Skeletal muscle tissue (tissue), 4 donors: ENCODE results near the gene TOLLIP. TPM values are rescaled to one million over a fixed set of nuclear protein-coding genes. Genes with fewer than 3 reads are reported as not detected.
"Not testable (repeated sequence)": the region's sequence is repeated elsewhere in the genome, so short reads cannot be mapped to it uniquely, and the experiment has no call there.

Source experiments
- H3K27ac ChIP-seq: one replicate; pipeline ENCODE4 v1.7.0; 2013; ENCODE audit warnings: mild to moderate bottlenecking, low read depth, low read length, inconsistent platforms
- H3K27me3 ChIP-seq, 3 donors: one replicate each; pipeline ENCODE4 v1.7.0; 2013; ENCODE audit warnings: low read length in 3 of 3; ENCODE audit not compliant: control insufficient read depth in 3 of 3, insufficient read depth in 3 of 3
- H3K36me3 ChIP-seq, 3 donors: one replicate each; pipeline ENCODE4 v1.7.0; 2013; ENCODE audit warnings: low read length in 3 of 3; ENCODE audit not compliant: control insufficient read depth in 3 of 3, insufficient read depth in 3 of 3
- H3K4me1 ChIP-seq, 3 donors: one replicate each; pipeline ENCODE4 v1.7.0; 2013; ENCODE audit warnings: low read length in 3 of 3, mild to moderate bottlenecking in 3 of 3; ENCODE audit not compliant: control insufficient read depth in 3 of 3, insufficient read depth in 3 of 3
- H3K4me3 ChIP-seq, 3 donors: one replicate each; pipeline ENCODE4 v1.7.0; 2013; ENCODE audit warnings: low read length in 3 of 3
- H3K9ac ChIP-seq, 3 donors: one replicate each; pipeline ENCODE4 v1.7.0; 2013; ENCODE audit warnings: low read length in 3 of 3, mild to moderate bottlenecking in 3 of 3, moderate library complexity in 2 of 3, low read depth in 1 of 3
- H3K9me3 ChIP-seq, 3 donors: one replicate each; pipeline ENCODE4 v1.7.0; 2013; ENCODE audit warnings: low read length in 3 of 3; ENCODE audit not compliant: control insufficient read depth in 3 of 3
- total RNA-seq: library from RNA; depleted of rRNA; stranded (reverse); fragments of >200 nt; gene quantifications from one replicate; pipeline ENCODE4 v1.2.3, GENCODE V29; 2014
- donor health status: Osteomylitis.

TOLLIP gene
- total RNA-seq, 1 donor from 2014 or later: 8.9 TPM

- Histone ChIP-seq H3K4me3 (no peak overlapping the region), H3K9me3 (no peaks in the 10 kb centered on the region), H3K36me3 (no peaks in the 10 kb centered on the region), H3K9ac (no peak overlapping the region), H3K4me1 (peaks cover 3 to 9% (median 6%) of the 10 kb centered on the region in 3 donors), H3K27ac (no peak overlapping the region), H3K27me3 (no peaks in the 10 kb centered on the region)
Measured at GRCh38 chr11:1267441-1268100, 41.9 kb downstream of the TOLLIP start.

GRCh38 chr11:1266976-1267375, 42.5 kb downstream of the TOLLIP start:
- not testable (repeated sequence) for H3K9ac ChIP-seq, H3K27ac ChIP-seq, H3K36me3 ChIP-seq, H3K4me3 ChIP-seq, H3K27me3 ChIP-seq, H3K9me3 ChIP-seq
- peaks cover 8 to 13% (median 12%) of the 10 kb centered on the region in 3 donors for H3K4me1 ChIP-seq

- not testable (repeated sequence) for H3K4me3 ChIP-seq, H3K27me3 ChIP-seq, H3K36me3 ChIP-seq, H3K9me3 ChIP-seq, H3K9ac ChIP-seq, H3K27ac ChIP-seq
- H3K4me1 ChIP-seq: peaks cover 16 to 20% (median 16%) of the 10 kb centered on the region in 3 donors
Measured at GRCh38 chr11:1265480-1265879, 44.0 kb downstream of the TOLLIP start.

- peaks cover 16 to 20% (median 16%) of the 10 kb centered on the region in 3 donors for H3K4me1 ChIP-seq
- H3K4me3 ChIP-seq, H3K9ac ChIP-seq, H3K27me3 ChIP-seq, H3K9me3 ChIP-seq, H3K36me3 ChIP-seq, H3K27ac ChIP-seq: not testable (repeated sequence)
Measured at GRCh38 chr11:1264444-1264843, 45.0 kb downstream of the TOLLIP start.

- H3K9ac ChIP-seq: peak overlapping the region; percentile 65 to 91 (median 83)
- H3K36me3 ChIP-seq: no peaks in the 10 kb centered on the region
- H3K9me3 ChIP-seq: no peaks in the 10 kb centered on the region
- H3K27me3 ChIP-seq: no peaks in the 10 kb centered on the region
- no peak overlapping the region for H3K27ac ChIP-seq
- peak overlapping the region; percentile 56 to 87 (median 83) for H3K4me3 ChIP-seq
- peaks cover 16 to 20% (median 16%) of the 10 kb centered on the region in 3 donors for H3K4me1 ChIP-seq
Measured at GRCh38 chr11:1263010-1263409, 46.4 kb downstream of the TOLLIP start.

- Histone ChIP-seq H3K4me1 (peaks cover 15 to 20% (median 16%) of the 10 kb centered on the region in 3 donors), H3K36me3 (no peaks in the 10 kb centered on the region), H3K9ac (peak overlapping the region; percentile 83 to 91 (median 87)), H3K27me3 (peaks cover 0 to 4% (median 0%) of the 10 kb centered on the region in 3 donors), H3K9me3 (no peaks in the 10 kb centered on the region), H3K4me3 (peak overlapping the region; percentile 80 to 87 (median 83)), H3K27ac (peak overlapping the region; percentile 75)
Measured at GRCh38 chr11:1262172-1263006, 47.0 kb downstream of the TOLLIP start.

- Histone ChIP-seq H3K36me3 (no peaks in the 10 kb centered on the region), H3K9me3 (no peaks in the 10 kb centered on the region), H3K9ac (peak overlapping the region in 2 of 3 donors; percentile 83 to 91), H3K27me3 (peaks cover 0 to 5% (median 4%) of the 10 kb centered on the region in 3 donors), H3K27ac (peak overlapping the region; percentile 75), H3K4me3 (peak overlapping the region; percentile 80 to 87 (median 83)), H3K4me1 (peaks cover 14 to 20% (median 16%) of the 10 kb centered on the region in 3 donors)
Measured at GRCh38 chr11:1261241-1262071, 48.0 kb downstream of the TOLLIP start.

- Histone ChIP-seq H3K4me1 (peaks cover 14 to 20% (median 16%) of the 10 kb centered on the region in 3 donors), H3K9ac (no peak overlapping the region), H3K4me3 (no peak overlapping the region), H3K36me3 (no peaks in the 10 kb centered on the region), H3K27ac (no peak overlapping the region), H3K9me3 (no peaks in the 10 kb centered on the region), H3K27me3 (peaks cover 0 to 5% (median 4%) of the 10 kb centered on the region in 3 donors)
Measured at GRCh38 chr11:1260620-1261019, 48.8 kb downstream of the TOLLIP start.

- Histone ChIP-seq H3K27ac (no peak overlapping the region), H3K4me3 (no peak overlapping the region), H3K9ac (no peak overlapping the region), H3K4me1 (peaks cover 14 to 20% (median 16%) of the 10 kb centered on the region in 3 donors), H3K36me3 (no peaks in the 10 kb centered on the region), H3K9me3 (no peaks in the 10 kb centered on the region), H3K27me3 (peaks cover 0 to 5% (median 4%) of the 10 kb centered on the region in 3 donors)
Measured at GRCh38 chr11:1260023-1260501, 49.4 kb downstream of the TOLLIP start.
